GM21786 (cell line): ENCODE data around the gene MAFF.
"Not testable (repeated sequence)": the region's sequence is repeated elsewhere in the genome, so short reads cannot be mapped to it uniquely, and the experiment has no call there.

Source experiments
- ATAC-seq: cut with Tn5 transposase; IDR thresholded peaks from one replicate; pipeline ENCODE4 v1.9.1; 2021; ENCODE audit not compliant: unreplicated experiment

Gene MAFF

DNA sequence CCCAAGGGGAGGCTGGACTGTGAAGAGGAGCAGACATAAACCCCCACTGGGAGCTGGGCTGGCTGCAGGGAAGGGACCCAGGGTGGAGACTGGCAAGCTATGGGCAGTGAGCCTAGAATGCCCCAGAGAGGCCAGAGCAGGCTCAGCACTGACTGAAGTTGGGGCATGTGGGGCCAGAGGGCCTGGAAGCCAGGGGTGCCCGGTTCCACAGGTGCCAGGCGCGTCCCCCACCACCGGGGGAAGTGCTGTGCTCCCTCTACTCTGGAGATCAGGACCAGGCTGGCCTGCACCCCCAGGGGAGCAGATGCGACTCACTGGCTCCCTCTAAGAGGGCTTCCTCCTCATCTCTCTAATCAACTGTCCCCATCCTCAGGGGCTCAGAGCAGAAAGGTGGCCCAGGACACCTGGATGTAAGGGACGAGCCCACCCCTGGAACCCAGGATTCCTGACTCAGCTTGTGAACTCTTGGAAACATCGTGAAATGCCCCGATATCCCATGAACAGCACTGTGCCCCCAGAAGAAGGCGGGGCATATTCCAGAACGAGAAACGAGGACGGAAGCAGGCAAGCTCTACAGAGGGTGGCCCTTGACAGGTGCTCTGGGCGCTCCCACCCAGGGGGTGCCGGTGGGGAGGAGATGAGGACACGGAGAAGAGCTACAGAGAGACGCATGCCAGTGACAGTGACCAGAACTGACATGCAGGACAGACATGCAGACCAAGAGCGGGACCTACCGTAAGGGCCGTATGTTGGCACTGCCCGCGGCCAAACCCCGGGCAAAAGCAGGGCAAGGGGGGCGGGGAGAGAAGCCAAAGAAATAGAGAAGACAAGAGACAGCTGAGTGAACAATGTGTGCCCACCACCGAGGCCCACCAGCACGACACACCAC is 20.4 kb downstream of the MAFF start:
- no peak for ATAC-seq

GRCh38 chr22:38222797-38223119 is 21.0 kb downstream of the MAFF start:
- ATAC-seq: no peak

DNA sequence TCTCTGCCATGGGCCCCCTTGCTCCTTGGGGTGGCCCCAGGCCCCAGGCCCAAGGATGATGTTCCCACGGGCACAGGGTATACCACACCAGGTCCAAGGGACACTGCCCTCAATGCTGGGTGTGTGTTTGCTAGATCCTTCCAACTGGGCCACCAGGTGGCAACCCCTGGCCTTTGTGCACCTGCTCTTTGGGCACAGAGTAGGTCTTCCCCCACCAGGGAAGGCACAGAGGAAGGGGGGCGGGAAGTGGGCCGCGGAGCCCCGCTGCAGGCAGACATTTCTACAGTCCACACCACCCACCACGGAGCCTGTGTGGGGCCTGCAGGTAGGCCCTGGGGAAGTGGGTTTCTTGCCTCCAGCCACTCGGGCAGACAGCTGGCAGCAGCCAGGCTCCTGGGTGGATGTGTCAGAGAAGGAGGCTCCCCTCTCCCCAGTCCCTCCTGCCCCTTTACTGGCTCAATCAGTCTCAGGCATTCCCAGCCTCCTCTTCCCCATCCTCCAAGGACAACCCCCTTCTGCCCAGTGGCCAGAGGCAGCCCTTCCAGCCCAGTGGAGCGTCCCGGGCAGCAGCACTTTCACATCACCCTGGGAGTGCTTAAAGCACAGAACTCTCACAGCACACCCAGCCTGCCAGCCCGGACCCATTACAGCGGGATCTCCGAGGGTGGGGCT is 21.6 kb downstream of the MAFF start:
- ATAC-seq: no peak

GRCh38 chr22:38226853-38227649 is 25.3 kb downstream of the MAFF start:
- no peak for ATAC-seq

- no peak for ATAC-seq
These were observed 26.6 kb downstream of the MAFF start for GRCh38 chr22:38228326-38228872.

- ATAC-seq: no peak
These were observed 27.3 kb downstream of the MAFF start for GRCh38 chr22:38228873-38229740.

- no peak for ATAC-seq
These were observed 28.5 kb downstream of the MAFF start for GRCh38 chr22:38230108-38230825.

- no peak for ATAC-seq
These were observed 29.1 kb downstream of the MAFF start for GRCh38 chr22:38230916-38231315.

GRCh38 chr22:38232196-38232595 is 30.4 kb downstream of the MAFF start:
- no peak for ATAC-seq

DNA sequence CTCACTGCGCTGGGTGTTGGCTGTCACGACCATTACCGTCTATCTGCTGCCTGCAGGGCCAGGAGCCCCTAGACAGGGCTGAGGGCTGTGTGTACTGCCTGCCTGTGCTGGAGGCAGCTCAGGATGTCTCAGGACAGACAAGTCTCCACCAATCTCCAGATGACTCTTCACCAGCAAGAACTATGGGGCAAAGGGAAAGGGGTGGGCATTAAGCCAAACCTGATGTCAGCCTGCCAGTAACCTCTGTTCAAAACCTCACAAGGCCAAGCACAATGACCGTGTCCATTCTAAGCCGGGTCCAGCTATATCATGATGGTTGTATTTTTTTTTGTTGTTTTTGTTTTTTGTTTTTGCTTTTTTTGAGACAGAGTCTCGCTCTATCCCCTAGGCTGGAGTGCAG is 31.6 kb downstream of the MAFF start:
- no peak for ATAC-seq

- not testable (repeated sequence) for ATAC-seq
These were observed 32.1 kb downstream of the MAFF start for GRCh38 chr22:38233856-38234255.

- ATAC-seq: no peak
These were observed 33.6 kb downstream of the MAFF start for GRCh38 chr22:38235240-38235850.

GRCh38 chr22:38236786-38237185 is 35.0 kb downstream of the MAFF start:
- ATAC-seq: no peak

DNA sequence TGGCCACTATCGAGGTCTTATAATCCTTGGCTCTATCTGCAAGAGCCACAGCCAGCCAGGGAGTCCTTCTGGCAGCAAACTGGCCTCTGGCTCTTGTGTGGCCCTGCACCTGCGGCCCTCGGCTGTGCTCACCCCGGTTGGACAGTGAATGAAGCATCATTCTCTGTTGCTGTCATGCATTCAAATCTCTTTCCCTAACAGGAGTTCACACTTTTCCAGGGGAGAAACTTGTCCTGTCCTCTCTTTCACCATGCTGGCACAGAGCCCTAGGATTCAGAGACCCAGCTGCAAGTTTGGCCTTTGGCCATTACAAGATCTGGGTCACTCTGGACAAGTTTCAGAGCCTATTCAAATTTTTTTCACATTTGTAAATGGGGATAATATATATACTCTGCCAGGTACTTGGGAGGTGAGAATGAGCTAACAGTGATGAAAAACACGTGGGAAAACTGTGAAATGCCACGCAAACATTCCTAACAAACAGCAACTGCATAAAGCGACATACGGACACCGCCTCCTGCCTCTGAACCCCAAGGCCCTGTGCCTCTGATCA is 36.8 kb downstream of the MAFF start:
- ATAC-seq: no peak

DNA sequence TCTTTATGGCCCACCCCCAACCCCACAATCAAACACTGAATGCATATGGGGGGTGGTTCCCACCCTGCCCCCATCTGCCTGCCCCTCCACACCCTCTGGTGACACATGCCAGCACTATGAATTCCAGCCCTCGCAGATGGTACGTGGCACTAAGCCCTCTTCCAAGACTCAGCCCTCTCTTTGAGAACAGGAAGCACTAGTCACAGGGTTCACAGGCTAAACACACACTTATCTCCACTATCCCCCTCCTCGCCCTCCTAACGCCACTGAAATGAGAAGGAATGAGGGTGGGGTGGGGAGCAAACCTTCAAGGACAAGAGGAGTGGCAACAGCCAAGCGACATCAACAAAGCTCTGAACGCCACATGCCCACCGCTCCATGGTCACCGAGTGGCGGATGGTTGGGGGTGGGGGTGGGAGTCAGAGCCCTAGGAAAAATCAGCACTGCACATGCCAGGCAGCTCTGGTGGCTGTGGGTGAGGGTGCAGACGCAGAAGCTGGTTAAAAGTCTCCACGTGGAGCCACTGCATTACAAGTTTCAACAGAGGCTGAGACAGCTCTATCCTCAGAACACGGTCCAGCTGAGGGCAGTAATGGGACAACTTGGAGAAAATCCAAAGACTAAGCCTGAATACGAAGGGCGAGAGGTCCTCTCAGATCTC is 37.4 kb downstream of the MAFF start:
- no peak for ATAC-seq

DNA sequence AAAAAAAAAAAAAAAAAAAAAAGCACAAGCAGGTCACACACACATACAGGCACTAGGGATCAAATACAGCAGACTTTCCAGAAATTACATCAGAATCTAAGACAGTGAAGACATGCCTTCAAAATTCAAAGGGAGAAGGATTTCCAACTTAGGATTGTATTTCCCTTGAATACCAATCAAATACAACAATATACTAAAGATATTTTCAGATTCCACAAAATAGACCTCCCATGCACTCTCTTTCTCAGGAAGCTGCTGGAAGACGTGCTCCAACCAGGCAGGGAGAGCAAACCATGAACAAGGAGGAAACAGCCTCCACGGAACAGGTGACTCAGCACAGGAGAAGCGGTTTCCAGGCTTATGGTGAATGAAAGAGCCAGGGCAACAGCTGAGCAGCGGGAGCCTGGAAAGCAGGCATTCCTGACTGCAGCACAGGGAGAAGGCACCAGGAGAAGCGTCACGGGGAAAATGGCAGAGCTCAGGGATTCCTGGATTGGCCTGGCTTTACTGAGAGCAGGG is 39.0 kb downstream of the MAFF start:
- ATAC-seq: no peak

DNA sequence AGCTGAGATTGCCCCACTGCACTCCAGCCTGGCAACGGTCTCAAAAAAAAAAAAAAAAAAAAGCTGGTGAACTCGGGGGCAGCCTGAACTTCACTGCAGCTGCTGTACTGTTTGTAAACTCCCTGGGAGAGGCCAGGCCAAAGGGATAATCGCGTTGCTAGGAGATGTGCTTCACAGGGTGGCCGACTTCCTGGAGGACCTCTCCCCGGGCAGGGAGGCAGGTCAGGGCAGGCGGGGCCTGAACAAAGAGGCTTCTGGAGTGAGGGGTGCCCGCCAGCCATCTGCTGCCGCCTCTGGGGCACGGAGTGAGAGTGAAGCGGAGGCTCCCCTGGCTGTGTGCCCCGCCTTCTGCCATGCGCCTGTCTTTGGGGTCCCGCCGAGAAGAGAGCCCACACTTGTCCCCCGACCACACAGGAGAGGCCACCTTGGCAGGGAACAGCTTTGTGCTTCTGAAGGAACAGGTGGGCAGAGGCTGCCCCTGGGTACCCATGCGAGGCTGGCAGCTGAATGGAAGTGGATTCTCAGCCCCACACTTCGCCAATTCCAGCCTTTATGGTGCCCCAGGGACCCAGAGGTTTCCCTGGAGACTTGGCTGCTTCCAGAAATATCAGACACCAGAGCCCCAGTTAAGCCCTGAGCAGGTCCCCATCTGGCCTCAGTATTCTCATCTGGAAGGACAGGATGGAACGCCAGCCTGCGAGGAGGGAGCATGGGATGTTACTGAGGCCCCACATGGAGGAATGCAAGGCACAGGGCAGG is 41.4 kb downstream of the MAFF start:
- no peak for ATAC-seq

DNA sequence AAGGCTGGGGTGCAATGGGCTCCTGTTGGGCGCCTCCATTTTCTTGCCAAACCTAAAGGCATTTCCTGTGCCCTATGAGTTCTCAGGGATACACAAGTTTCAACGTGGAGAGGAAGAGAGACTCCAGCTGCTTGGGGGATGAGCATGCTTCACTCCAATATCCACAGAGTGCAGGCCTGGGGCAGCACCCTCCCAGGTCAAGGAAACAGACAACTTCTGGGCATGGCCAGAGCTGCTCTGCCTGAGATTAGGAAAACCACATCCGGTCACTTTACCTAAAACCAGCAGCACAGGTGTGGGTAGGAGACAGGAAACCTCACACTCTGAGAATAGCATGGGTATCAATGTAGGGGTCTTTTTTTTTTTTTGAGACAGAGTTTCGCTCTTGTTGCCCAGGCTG is 42.3 kb downstream of the MAFF start:
- no peak for ATAC-seq
